ENCODE measurements around the gene MST1. TPM values are rescaled to one million over a fixed set of nuclear protein-coding genes. Genes with fewer than 3 reads are reported as not detected.

The MST1 gene
- total RNA-seq, 4 donors from 2014 or later = 16.7 to 83.4 (median 21.9) TPM

- no peak for TF ChIP-seq POLR2AphosphoS5 (IDR thresholded peaks at IDR 0.05)
- TF ChIP-seq POLR2A (IDR thresholded peaks at IDR 0.05) = no peak
- no peak for TF ChIP-seq CTCF (IDR thresholded peaks at IDR 0.05)
- no peak for TF ChIP-seq EP300 (IDR thresholded peaks at IDR 0.05)
- H3K4me3 ChIP-seq = peak overlapping the region; percentile 94
- no peaks in the 10 kb centered on the region for H3K27me3 ChIP-seq
- peaks cover 49% of the 10 kb centered on the region for H3K36me3 ChIP-seq
- peaks cover 39% of the 10 kb centered on the region for H3K4me1 ChIP-seq
- 6% methylated on average over 6 of the region's 6 CpGs for whole genome bisulfite sequencing
- peak; percentile 73 to 82 for DNase-seq (ENCODE audit: low spot score in 2 of 2)
- no peaks in the 10 kb centered on the region for H3K9me3 ChIP-seq
- peak overlapping the region; percentile 95 for H3K27ac ChIP-seq
Observed at GRCh38 chr3:49724586-49724985, 35.3 kb upstream of the MST1 start.

GRCh38 chr3:49723628-49724551, 34.6 kb upstream of the MST1 start, which contains the start of gene GMPPB:
TSS of gene GMPPB (minus strand) at chr3:49723951. CDS start at chr3:49723726, 225 bp downstream.
- TF ChIP-seq POLR2A (IDR thresholded peaks at IDR 0.05) (peak; percentile 41 to 60), CTCF (IDR thresholded peaks at IDR 0.05) (no peak), POLR2AphosphoS5 (IDR thresholded peaks at IDR 0.05) (peak; percentile 28 to 95 (median 47))
- DNase-seq (ENCODE audit: low spot score in 2 of 2) = peak; percentile 97 to 99
- Histone ChIP-seq H3K4me3 (peak within 1 kb of the TSS; percentile 94), H3K4me1 (peaks cover 46% of the 10 kb centered on the region), H3K9me3 (no peaks in the 10 kb centered on the region), H3K27me3 (no peaks in the 10 kb centered on the region), H3K36me3 (peaks cover 46% of the 10 kb centered on the region), H3K27ac (peak within 1 kb of the TSS; percentile 95)
- WGBS = 0% methylated on average over 28 of the region's 102 CpGs

DNA sequence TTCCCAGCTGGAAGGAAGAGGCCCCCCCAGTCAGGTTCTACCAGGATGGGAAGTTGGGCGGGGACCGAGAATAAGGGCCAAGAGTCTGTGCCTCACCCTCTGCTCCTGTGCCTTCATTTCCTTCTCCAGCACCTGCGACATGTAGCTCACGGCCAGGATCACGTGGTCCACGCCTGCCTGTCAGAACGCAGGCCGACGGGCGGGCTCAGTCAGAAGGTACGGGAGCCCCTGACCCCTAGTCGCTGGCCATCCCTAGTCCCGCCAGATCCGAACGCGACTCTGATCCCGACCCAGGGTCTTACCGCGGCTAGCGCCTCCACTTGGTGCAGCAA, 34.0 kb upstream of the MST1 start:
- peaks cover 52% of the 10 kb centered on the region for H3K4me1 ChIP-seq
- 0% methylated on average over 19 of the region's 20 CpGs for whole genome bisulfite sequencing
- H3K27ac ChIP-seq = peak overlapping the region; percentile 95
- peak overlapping the region; percentile 94 for H3K4me3 ChIP-seq
- DNase-seq (ENCODE audit: low spot score in 2 of 2) = peak; percentile 84 to 87
- H3K36me3 ChIP-seq = peaks cover 46% of the 10 kb centered on the region
- H3K27me3 ChIP-seq = no peaks in the 10 kb centered on the region
- H3K9me3 ChIP-seq = no peaks in the 10 kb centered on the region
- TF ChIP-seq POLR2A (IDR thresholded peaks at IDR 0.05) = no peak
- TF ChIP-seq POLR2AphosphoS5 (IDR thresholded peaks at IDR 0.05) = no peak
- TF ChIP-seq CTCF (IDR thresholded peaks at IDR 0.05) = no peak
- TF ChIP-seq EP300 (IDR thresholded peaks at IDR 0.05) = no peak

GRCh38 chr3:49722896-49723295, 33.6 kb upstream of the MST1 start:
- peaks cover 43% of the 10 kb centered on the region for H3K36me3 ChIP-seq

More at GRCh38 chr3:49722896-49723295, 33.6 kb upstream of the MST1 start:
- peak; percentile 70 to 77 for DNase-seq (ENCODE audit: low spot score in 2 of 2)
- Histone ChIP-seq H3K4me3 (peak overlapping the region; percentile 94), H3K27ac (peak overlapping the region; percentile 95), H3K27me3 (no peaks in the 10 kb centered on the region), H3K4me1 (peaks cover 55% of the 10 kb centered on the region), H3K9me3 (no peaks in the 10 kb centered on the region)
- no peak for TF ChIP-seq POLR2AphosphoS5 (IDR thresholded peaks at IDR 0.05)
- no peak for TF ChIP-seq EP300 (IDR thresholded peaks at IDR 0.05)
- no peak for TF ChIP-seq CTCF (IDR thresholded peaks at IDR 0.05)
- no peak for TF ChIP-seq POLR2A (IDR thresholded peaks at IDR 0.05)
- 56% methylated on average over 8 of the region's 8 CpGs for WGBS

Measured in suprapubic skin (tissue), 4 donors.